K562 (cell line): ENCODE results near the gene RECQL5. TPM values are rescaled to one million over a fixed set of nuclear protein-coding genes. Genes with fewer than 3 reads are reported as not detected.

Experiments used
- ATAC-seq: fragments of 200-7000 bp; cut with Tn5 transposase; 3 replicates; pipeline ENCODE4 v1.9.1; 2020; ENCODE audit warnings: moderate library complexity
- BruUV-seq: library from RNA; stranded (reverse); fragments of 400-500 nt; replicated peaks from 2 replicates; lab custom pipeline; 2021; lab: Mats Ljungman, UMichigan
- CTCF ChIA-PET: fragments of 300-600 bp; formaldehyde crosslinking; extraction: SDS; loops from one replicate; lab custom pipeline; 2021; ENCODE audit warnings: low intra/inter-chr PET ratio; lab: Yijun Ruan, JAX
- POLR2A ChIA-PET: fragments of 300-600, 350-650 bp; sonication (Branson Sonifier 250); formaldehyde crosslinking; extraction: SDS; loops from one replicate; lab custom pipeline; 2021; ENCODE audit warnings: antibody characterized with exemption, inconsistent platforms; lab: Yijun Ruan, JAX
- DNase-seq, 4 experiments: peaks; one replicate each; pipeline versions ENCODE4 v3.0.0 to v3.0.0-alpha.2; 2011 to 2018; ENCODE audit warnings: low spot score in 3 of 4, mixed read lengths in 3 of 4; ENCODE audit errors: extremely low read depth in 1 of 4
- FAIRE-seq: peaks from 2 replicates; lab custom pipeline; 2011; peaks lifted over from hg19 to GRCh38; lab: Jason Lieb, UNC
- H2AFZ ChIP-seq: 2 replicates; pipeline ENCODE4 v1.6.0; 2011; ENCODE audit warnings: low read depth, low read length, control low read depth, inconsistent platforms
- H3K27ac ChIP-seq: fragments of 200-600 bp; 3 replicates; pipeline ENCODE4 v1.8.0; 2011; ENCODE audit warnings: low read depth, mild to moderate bottlenecking, control low read depth, inconsistent platforms, low read length, moderate library complexity, mixed read lengths; ENCODE audit errors: extremely low read depth
- H3K27me3 ChIP-seq, 2 experiments: fragments of 300-600 bp in 1 of 2; 2 replicates in 1 of 2; 3 replicates in 1 of 2; pipeline versions ENCODE4 v1.6.0 to v1.8.0; 2011; ENCODE audit warnings: inconsistent platforms in 2 of 2, low read length in 2 of 2, mild to moderate bottlenecking in 1 of 2, mixed read lengths in 1 of 2, moderate library complexity in 1 of 2; ENCODE audit not compliant: control insufficient read depth in 2 of 2, insufficient read depth in 2 of 2
- H3K36me3 ChIP-seq: fragments of 300-600 bp; 3 replicates; pipeline ENCODE4 v1.8.0; 2011; ENCODE audit warnings: mild to moderate bottlenecking, low read length, inconsistent platforms; ENCODE audit not compliant: control insufficient read depth, insufficient read depth
- H3K4me1 ChIP-seq, 2 experiments: fragments of 200-600 bp in 1 of 2; replicated peaks in 1 of 2; 2 replicates in 1 of 2; 3 replicates in 1 of 2; pipeline versions ENCODE4 v1.5.1 to v1.8.0; 2011; ENCODE audit warnings: inconsistent platforms in 2 of 2, low read length in 2 of 2, mild to moderate bottlenecking in 1 of 2, mixed read lengths in 1 of 2, moderate library complexity in 1 of 2; ENCODE audit not compliant: control insufficient read depth in 2 of 2, insufficient read depth in 2 of 2
- H3K4me2 ChIP-seq: 2 replicates; pipeline ENCODE4 v1.6.1; 2011; ENCODE audit warnings: low read length, control low read depth, inconsistent platforms, mixed read lengths; ENCODE audit not compliant: insufficient read depth
- H3K4me3 ChIP-seq: fragments of 200-600 bp; sonication (generic), shearing (Covaris generic); 2 replicates; pipeline ENCODE4 v1.5.1; 2016; ENCODE audit warnings: control low read depth, inconsistent platforms
- H3K79me2 ChIP-seq: fragments of 200-600 bp; 3 replicates; pipeline ENCODE4 v1.8.0; 2011; ENCODE audit warnings: low read length, inconsistent platforms; ENCODE audit not compliant: control insufficient read depth, insufficient read depth
- H3K9ac ChIP-seq, 2 experiments: 2 replicates each; pipeline versions ENCODE4 v1.6.0 to v1.6.1; 2011; ENCODE audit warnings: low read depth in 2 of 2, low read length in 2 of 2, control low read depth in 1 of 2, inconsistent platforms in 1 of 2, mild to moderate bottlenecking in 1 of 2, mixed read lengths in 1 of 2; ENCODE audit not compliant: insufficient read depth in 1 of 2
- H3K9me1 ChIP-seq: one replicate; pipeline ENCODE4 v1.6.0; 2011; ENCODE audit warnings: inconsistent platforms, mild to moderate bottlenecking, low read length, moderate library complexity; ENCODE audit not compliant: control insufficient read depth, insufficient read depth
- H3K9me3 ChIP-seq: replicated peaks from 2 replicates; pipeline ENCODE4 v1.5.1; 2011; ENCODE audit warnings: low read depth, low read length, inconsistent platforms; ENCODE audit not compliant: control insufficient read depth, insufficient read depth
- H4K20me1 ChIP-seq: replicated peaks from 2 replicates; pipeline ENCODE4 v1.6.1; 2011; ENCODE audit warnings: low read length, inconsistent platforms, mixed read lengths; ENCODE audit not compliant: control insufficient read depth, insufficient read depth
- ELK1 ChIP-seq: sonication (generic); formaldehyde crosslinking; IDR thresholded peaks from 2 replicates; pipeline ENCODE4 v1.8.1; 2022; ENCODE audit warnings: missing genetic modification reagents
- FOXJ2 ChIP-seq: fragments of 200-800 bp; sonication (Bioruptor generic); IDR thresholded peaks from 2 replicates; pipeline ENCODE4 v1.6.1; 2016; ENCODE audit warnings: missing genetic modification characterization, missing compliant biosample characterization
- IFI16 ChIP-seq: fragments of 250-450 bp; sonication (Bioruptor Pico); IDR thresholded peaks from 2 replicates; pipeline ENCODE4 v2.1.2; 2022; ENCODE audit warnings: mild to moderate bottlenecking, inconsistent platforms
- TEAD1 ChIP-seq, 2 experiments: fragments of 450-650 bp in 1 of 2; sonication (generic) in 1 of 2; formaldehyde crosslinking; IDR thresholded peaks; 2 replicates each; pipeline versions ENCODE4 v1.4.0 to v1.8.0; 2020 to 2022; ENCODE audit warnings: mild to moderate bottlenecking in 2 of 2, missing genetic modification reagents in 1 of 2
- ZNF277 ChIP-seq: fragments of 250-450 bp; sonication (Bioruptor Pico); IDR thresholded peaks from 2 replicates; pipeline ENCODE4 v1.8.0; 2022; ENCODE audit warnings: inconsistent platforms, mild to moderate bottlenecking, moderate library complexity, borderline replicate concordance
- WGBS: fragments of 100-300 bp; shearing (Covaris generic); methylation state at CpG from one replicate; pipeline ENCODE4 v1.1.6; 2016; ENCODE audit warnings: low coverage, mixed read lengths; ENCODE audit not compliant: insufficient coverage; ENCODE audit errors: missing lambda C conversion rate; 5-methylcytosine and 5-hydroxymethylcytosine counted together
- in situ Hi-C: fragments of 300-500 bp; cut with MboI; formaldehyde crosslinking; loops from 4 replicates; pipeline ENCODE4 v1.15.0; 2018; ENCODE audit warnings: inconsistent platforms, mixed read lengths
- intact Hi-C: fragments of 100-400 bp; cut with micrococcal nuclease; formaldehyde crosslinking; loops from 2 replicates; pipeline ENCODE4 v1.14.2; 2022
- polyA plus RNA-seq, 8 experiments: library from polyadenylated mRNA; depleted of rRNA in 4 of 8; stranded (reverse) in 5 of 8; unstranded in 3 of 8; fragments of >200 nt; fragmentation: Nextera tagmentation in 2 of 8; fragmentation: Illumina TruSeq in 1 of 8; extraction: Ambion mirVana in 2 of 8; extraction: Trizol in 1 of 8; gene quantifications; 2 replicates each; pipeline versions ENCODE4 v1.2.1 to v1.2.3, GENCODE V29; 2011 to 2014; ENCODE audit warnings: inconsistent platforms in 1 of 8, missing spikeins in 1 of 8
- total RNA-seq, 7 experiments: library from RNA; depleted of rRNA in 6 of 7; stranded (reverse); fragments of >200 nt in 6 of 7; fragmentation: Illumina TruSeq in 2 of 7; extraction: Trizol in 2 of 7; gene quantifications; 2 replicates each; pipeline versions ENCODE4 v1.2.1 to v1.2.3, GENCODE V29; 2011 to 2021; ENCODE audit warnings: low replicate concordance in 1 of 7

RECQL5 gene
- total and polyA plus RNA-seq, 9 of the 15 experiments (the other 6 are each of a cell fraction or from before 2014, with no cell fraction given) = 4.1 to 34.8 (median 16.4) TPM

GRCh38 chr17:75590849-75591721, 75.9 kb downstream of the RECQL5 start:
- FAIRE-seq (no peak), DNase-seq (no peak), ATAC-seq (no peak)
- Histone ChIP-seq H3K4me2 (no peak overlapping the region), H2AFZ (no peak overlapping the region), H3K9ac (peak overlapping the region in 1 of 2 experiments; percentile 38; a peak in 1 of 4 replicates), H3K27me3 (peaks cover 4 to 17% of the 10 kb centered on the region in 2 experiments; a peak in 4 of 5 replicates), H3K27ac (no peak overlapping the region), H3K9me1 (no peaks in the 10 kb centered on the region), H4K20me1 (no peaks in the 10 kb centered on the region), H3K4me1 (peaks cover 6 to 49% of the 10 kb centered on the region in 2 experiments; a peak in 3 of 5 replicates), H3K79me2 (no peaks in the 10 kb centered on the region), H3K9me3 (no peaks in the 10 kb centered on the region), H3K36me3 (no peaks in the 10 kb centered on the region), H3K4me3 (no peak overlapping the region)
- ChIA-PET CTCF (no interaction called here), POLR2A (interaction anchor here (0.7 to 1.1 kb wide), 4 partner anchors 10 to 163 kb away, joined by 3 to 6 read pairs (median 4); no protein-coding TSS in a partner anchor)
- WGBS = 42% methylated on average over 11 of the region's 12 CpGs
- BruUV-seq = no TSS peak
- intact Hi-C loops (no loop called here), in situ Hi-C loops (no loop called here)
- TF ChIP-seq IFI16 (CRISPR knock-in tag) = no peak
- no peak for TF ChIP-seq ZNF277 (CRISPR knock-in tag)
- no peak for TF ChIP-seq FOXJ2 (tag)
- TF ChIP-seq TEAD1 (CRISPR knock-in tag; IDR thresholded peaks at IDR 0.05) = 0 out of 4 replicates have a peak, but pooled peaks of 1 of the 2 experiments have one; percentile 36
- no peak for TF ChIP-seq ELK1 (CRISPR knock-in tag)
